Measurements from ENCODE around the gene FHL3.
"Not testable (repeated sequence)": the region's sequence is repeated elsewhere in the genome, so short reads cannot be mapped to it uniquely, and the experiment has no call there.

FHL3 gene

DNA sequence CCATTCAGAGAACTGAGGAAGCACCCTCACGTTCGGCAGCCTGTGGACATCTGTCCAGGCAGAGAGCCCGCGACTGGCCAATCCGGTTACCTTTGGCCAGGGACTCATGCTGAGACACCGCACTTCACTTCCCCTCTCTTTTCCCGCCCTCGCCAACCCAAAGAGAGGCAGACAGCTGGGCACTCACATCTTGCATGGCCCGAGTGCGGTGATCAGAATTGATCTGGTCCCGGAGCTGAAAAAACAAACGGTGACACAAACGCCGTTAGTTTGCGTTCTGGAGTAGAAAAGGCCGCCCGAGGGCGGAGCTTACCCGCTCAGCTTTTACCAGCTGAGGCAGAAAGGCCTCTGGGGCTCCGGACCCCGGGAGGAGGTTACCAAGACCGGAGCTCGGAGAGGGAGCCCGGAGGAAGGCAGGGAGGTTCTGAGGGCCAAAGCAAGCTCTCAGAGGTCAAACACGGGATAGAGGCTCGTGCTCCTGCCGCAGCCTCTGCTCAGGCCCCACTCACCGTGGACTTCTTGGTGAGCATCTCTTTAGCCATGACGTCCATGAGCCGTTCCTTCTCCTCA lies 15.9 kb downstream of the FHL3 start:
- no peak for DNase-seq (ENCODE audit: low read depth)

DNA sequence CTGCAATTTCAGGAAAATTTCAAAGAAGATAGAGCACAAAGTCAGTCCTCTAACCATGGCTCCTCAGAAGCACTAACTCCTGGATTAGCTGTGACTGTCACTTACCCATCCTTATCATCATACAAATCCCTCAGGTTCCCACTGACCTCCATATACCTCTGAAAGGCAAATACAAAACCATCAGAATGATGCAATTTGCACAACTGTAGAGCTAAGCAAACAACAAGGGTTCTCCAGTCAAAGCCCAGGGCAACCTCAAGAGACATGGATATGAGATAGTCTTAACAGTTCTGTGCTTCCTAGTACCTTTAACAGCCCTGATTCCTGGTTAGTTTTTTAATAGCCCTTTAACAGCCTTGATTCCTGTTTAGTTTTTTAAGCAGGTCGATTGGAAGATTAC lies 17.6 kb downstream of the FHL3 start:
- DNase-seq (ENCODE audit: low read depth): no peak

DNA sequence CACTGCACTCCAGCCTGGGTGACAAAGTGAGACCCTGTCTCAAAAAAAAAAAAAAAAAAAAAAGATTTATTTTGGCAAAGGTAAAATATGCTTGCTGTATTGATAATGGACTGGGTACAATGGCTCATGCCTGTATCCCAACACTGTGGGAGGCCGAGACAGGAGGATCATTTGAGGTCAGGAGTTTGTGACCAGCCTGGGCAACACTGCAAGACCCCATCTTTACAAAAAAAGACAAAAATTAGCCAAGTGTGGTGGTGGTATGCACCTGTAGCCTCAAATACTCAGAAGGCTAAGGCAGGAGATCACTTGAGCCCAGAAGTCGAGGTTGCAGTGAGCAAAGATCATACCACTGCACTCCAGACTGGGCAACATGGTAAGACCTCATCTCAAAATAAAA lies 21.8 kb downstream of the FHL3 start:
- no peak for DNase-seq (ENCODE audit: low read depth)

DNA sequence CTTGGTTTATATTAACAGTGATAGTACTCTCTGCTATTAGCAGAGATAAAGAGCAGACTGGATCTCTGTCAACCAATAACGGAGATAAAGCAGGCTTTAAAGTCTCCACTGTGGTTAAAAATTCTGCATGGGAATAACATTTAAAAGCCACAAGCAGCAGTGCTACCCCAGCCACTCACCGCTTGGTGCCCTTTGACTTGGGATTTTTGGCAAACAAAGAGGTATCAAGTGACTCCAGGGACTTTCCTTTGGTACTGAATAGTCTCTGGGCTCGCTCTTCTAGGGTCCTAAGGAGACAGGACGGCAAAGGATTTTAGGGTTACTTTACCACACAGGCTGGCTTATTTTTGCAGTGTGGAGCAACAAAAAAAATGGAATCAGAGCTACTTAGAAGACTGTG lies 26.8 kb downstream of the FHL3 start:
- no peak for DNase-seq (ENCODE audit: low read depth)

DNA sequence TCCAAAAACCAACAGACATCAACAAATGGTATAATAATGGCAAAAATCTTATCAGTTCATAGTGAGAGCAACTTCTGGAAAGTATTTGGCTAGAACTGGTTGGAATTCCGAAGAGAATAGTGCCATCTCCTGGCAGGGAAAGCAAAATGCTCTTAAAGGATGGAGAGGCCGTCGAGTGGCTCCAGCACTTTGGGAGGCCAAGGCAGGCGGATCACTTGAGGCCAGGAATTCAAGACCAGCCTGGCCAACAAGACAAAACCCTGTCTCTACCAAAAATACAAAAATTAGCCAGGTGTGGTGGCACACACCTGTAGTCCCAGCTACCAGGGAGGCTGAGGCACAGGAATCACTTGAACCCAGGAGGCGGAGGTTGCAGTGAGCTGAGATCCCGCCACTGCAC lies 30.2 kb downstream of the FHL3 start:
- DNase-seq (ENCODE audit: low read depth): not testable (repeated sequence)

DNA sequence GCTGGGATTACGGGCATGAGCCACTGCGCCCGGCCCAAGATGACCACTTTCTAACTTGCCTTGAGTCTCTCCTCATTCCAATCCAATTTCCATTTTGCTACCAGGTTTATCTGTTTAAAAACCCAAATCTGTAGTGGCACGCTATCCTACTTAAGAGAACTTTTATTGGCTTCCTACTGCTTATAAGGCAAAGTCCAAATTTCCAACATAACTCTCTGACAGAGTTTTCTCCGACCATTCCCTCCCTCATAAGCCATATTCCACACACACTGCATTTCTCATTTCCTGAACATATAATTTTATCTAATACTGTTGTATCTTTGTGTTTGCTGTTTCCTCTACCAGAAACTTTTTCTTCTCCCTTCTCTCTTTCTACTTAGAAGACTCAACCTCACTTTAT lies 30.7 kb downstream of the FHL3 start:
- DNase-seq (ENCODE audit: low read depth): no peak

DNA sequence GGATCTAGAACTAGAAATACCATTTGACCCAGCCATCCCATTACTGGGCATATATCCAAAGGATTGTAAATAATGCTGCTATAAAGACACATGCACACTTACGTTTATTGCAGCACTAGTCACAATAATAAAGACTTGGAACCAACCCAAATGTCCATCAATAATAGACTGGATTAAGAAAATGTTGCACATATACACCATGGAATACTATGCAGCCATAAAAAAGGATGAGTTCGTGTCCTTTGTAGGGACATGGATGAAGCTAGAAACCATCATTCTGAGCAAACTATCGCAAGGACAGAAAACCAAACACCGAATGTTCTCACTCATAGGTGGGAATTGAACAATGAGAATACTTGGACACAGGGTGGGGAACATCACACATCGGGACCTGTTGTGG lies 31.6 kb downstream of the FHL3 start:
- DNase-seq (ENCODE audit: low read depth): not testable (repeated sequence)

DNA sequence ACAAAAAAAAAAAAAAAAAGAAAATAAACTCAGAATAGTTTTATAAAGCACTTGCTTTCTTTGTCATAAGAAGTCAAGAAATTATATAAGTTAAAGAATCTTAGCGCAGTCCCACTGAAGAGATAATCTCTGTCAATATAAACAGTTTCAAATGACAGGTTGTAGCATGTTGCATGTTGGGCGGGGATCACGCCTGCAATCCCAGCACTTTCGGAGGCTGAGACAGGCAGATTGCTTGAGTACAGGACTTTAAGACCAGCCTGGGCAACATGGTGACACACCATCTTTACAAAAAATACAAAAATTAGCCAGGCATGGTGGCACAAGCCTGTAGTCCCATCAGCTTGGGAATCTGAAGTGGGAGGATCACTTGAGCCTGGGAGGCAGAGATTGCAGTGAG lies 40.0 kb downstream of the FHL3 start:
- DNase-seq (ENCODE audit: low read depth): no peak

DNA sequence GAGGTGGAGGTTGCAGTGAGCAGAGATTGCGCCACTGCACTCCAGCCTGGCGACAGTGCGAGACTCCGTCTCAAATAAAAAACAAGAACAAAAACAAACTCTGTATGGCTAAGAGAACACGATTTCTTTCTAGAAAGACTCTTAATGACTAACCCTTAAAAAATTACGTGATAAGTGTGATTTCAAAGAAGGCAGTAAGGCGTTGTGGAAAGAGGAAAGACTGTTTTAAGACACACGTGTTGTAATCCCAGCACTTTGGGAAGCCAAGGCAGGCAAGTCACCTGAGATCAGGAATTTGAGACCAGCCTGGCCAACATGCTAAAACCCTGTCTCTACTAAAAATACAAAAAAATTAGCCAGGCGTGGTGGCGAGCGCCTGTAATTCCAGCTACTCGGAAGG lies 41.2 kb downstream of the FHL3 start:
- not testable (repeated sequence) for DNase-seq (ENCODE audit: low read depth)

DNA sequence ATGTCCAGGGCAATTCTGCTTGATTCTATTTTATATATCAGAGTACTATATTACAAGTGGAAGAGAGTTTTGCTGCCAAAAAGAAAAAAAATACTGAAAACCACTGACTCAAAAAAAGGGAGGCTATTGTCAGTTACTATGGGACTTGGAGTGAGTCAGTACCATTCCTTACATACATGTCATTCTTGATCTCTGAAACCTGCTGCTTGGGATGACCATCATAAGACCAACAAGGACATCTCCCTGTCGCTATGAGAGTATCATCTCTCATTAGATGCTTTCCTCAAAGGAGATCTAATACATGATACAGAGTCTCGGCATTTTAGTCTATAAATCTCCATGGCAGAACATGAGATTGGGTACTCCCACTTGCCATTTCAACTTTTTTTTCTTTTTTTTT lies 46.6 kb downstream of the FHL3 start:
- DNase-seq (ENCODE audit: low read depth): no peak

DNA sequence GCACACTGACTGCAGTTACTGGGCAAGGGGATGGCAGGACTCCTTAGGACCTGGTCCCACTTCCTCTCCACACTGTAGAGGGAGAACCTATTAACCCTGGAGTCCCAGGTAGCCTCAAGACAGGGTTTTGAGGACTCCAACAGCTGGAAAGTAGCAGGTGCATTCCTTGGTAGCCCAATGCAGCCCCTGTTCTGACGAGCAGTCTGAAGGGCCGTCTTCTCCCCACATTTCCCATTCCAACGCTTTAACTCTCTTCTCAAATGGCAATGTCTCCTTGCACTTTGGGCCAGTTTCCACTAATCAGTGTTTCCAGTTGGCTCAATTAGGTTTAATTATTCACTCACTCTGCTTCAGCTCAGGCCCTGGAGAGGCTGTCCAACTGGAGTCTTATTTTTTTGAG lies 49.6 kb downstream of the FHL3 start:
- DNase-seq (ENCODE audit: low read depth): no peak

DNA sequence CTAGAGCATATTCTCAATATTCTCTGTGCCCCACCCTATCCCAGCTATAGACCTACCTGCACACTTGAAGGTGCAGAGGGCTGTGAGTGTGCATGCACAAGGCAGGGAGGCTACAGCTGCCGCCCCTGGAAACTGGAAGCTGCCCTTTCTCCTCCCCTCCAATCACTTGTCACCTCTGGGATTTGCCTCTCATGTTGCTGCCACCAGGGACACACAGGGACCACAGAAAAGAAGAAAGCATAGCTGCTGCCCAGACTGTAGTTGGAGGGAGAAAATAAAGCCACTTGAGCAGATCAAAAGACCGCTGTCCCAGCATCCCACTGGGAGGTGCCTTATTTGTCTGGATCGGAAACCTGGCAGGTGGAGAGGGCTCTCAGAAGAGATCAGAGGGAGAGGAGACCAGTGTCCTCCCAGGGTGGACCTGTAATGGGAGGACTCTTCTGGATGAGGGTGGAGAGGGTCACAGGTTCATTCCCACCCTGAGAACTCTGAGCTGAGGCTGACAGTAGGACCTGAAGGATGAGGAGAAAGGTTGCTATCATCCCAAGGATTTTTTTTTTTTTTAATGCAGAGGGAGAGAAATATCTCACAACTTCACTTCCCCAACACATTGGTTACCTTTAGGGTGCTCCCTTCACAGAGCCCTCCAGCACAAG lies 50.9 kb downstream of the FHL3 start:
- no peak for DNase-seq (ENCODE audit: low read depth)

DNA sequence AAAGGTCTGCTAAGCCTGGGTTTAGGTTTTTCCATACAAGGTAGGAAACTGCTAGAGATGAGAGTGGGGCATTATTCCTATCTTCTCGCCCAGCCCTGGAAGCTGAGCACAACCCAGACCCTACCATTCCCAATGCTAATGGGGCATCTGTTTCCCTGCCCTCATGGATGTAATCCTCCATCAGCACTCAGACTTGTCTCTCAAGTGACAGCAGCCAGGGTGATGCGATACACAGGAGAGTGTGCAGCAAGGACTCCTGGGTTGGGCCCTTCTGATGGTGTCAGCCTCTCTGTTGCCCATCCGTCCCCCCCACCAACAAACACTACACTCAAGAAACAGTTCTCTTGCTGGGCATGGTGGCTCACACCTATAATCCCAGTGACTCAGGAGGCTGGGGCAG lies 52.6 kb downstream of the FHL3 start:
- DNase-seq (ENCODE audit: low read depth): no peak

DNA sequence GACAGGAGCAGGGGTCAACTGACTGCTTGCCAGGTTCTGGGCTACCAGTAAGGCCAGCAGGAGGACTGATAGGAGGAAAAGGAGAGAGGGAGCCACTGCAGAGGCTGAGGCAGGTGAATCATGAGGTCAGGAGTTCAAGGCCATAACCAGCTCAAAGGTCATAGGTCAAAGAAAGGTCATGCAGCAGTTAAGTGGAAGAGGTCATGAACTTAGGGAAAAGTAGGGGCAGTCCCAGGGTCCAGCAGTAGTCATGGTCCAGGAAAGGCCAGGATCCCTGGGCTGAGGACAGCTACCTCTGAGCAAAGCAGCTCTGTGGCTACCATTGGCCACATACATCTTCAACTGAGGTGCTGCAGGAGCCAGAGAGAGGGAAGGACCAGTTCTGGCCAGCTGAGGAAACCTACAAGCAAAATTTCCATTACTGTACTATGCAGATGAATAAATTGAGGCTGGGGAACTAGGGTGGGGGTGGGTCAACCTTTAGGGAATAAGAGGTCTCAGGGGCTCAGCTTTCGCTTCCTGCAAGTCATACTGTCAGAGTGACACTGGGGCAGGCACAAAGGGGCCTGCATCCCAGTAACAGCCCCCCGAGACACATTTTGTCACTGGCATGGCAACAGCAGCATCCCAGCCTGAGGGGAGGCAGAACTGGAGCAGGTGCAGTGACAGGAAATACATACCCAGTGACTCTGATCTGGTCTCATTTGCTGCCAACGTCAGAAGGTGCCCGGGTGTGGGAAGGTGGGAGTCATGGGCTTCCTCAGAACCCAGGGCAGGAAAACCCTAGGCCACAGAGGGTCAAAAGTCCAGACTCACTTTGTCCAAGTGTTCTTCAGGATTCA lies 53.3 kb downstream of the FHL3 start:
- no peak for DNase-seq (ENCODE audit: low read depth)

DNA sequence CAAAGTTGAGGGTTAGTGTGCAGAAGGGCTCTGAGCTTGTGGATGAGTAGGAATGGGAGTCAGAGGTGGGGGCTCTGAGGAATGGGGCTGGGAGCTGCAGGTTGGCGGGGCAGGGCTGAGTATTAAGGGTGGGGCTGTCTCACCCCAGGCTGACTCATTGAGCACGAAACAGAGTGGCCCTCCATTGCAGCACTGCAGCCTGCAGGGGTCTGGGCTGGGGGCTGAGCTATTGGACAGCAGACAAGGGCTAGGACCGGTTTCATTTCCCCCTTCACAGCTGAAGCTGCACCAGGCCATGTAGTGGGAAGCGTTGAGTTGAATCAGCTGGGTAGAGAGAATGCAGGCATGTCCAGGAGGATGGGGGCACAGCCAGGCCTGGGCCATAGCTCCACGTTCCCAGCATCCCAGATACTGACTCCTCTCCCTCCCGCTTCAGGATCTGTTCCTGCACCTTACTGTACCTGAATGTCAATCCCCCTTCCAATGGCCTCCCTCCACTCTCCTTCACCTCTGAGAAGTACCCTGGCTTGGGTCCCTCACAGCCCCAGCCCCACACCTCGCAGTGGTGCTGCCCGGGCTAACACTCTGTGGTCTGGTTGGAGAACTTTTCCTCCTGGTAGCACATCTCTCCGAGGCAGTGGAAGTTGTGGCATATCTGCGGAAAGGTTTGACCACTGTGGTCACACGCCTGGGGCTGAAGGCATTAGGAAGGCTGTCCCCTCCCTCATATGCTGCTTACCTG lies 54.1 kb downstream of the FHL3 start:
- DNase-seq (ENCODE audit: low read depth): no peak

DNA sequence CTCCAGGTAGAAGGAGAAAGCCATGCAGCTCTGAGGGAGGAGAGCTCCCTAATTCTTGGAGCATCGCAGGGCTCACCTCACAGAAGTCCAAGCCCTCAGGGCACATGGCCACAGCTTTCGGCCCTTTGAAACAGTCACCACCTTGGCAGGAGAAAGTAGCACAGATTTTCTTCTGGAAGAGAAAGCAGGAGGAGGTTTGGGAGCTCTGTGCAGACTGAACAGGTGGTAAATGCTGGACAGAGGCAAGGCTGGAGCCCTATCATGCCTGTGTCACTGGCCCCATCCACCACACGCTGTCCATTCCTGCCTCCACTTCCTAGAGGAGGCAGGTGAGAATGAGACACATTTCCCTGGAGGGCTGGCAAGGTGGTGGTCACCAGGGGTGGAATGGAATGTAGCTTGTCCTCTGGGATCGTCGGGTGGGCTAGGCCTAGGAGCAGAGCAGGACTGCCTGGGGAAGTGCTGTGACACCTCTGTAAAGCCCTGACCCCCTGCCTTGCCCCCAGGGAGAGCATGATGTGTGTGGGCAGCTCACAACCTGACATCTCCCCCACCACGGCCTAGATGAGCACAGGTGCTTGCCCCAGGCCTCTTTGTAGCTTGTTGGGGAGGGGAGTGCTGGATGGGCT lies 55.7 kb downstream of the FHL3 start:
- no peak for DNase-seq (ENCODE audit: low read depth)

DNA sequence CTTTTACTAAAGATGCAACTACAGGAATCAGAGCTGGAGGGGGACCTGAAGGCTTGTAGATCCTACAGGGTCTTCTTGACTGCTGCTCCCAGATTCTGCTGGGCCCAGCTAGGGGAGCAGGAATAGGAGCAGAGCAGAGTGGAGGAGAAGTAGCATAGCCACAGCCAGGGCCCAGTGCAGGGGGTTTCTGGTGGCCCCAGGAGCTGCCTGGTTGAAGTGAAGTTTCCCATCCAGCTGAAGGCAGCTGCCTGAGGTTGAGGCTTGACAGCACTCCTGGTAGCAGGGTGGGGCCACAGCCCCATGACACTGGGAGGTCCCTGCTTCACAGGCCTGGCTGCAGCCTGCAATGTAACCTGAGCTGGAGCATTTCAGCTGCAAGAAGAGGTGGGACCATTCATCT lies 56.5 kb downstream of the FHL3 start:
- no peak for DNase-seq (ENCODE audit: low read depth)

DNA sequence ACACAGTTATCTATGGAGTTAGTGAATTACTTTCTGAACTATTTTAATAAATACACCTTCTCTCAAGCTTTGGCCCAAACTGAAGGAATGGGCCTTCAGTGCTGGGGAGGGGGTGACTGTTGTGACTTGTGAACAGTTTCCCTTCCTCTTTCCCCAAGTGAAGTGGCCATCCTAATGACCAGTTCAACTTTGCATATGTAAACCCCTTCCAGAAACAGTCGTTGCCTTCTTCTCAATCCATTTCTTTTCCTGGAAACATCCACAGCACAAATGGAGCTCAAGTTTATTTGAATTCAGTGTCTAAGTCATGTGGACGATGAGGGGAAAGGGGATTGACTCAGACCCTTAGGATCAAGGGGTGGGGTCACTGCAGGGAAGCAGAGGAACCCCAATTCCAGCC lies 57.1 kb downstream of the FHL3 start:
- no peak for DNase-seq (ENCODE audit: low read depth)

DNA sequence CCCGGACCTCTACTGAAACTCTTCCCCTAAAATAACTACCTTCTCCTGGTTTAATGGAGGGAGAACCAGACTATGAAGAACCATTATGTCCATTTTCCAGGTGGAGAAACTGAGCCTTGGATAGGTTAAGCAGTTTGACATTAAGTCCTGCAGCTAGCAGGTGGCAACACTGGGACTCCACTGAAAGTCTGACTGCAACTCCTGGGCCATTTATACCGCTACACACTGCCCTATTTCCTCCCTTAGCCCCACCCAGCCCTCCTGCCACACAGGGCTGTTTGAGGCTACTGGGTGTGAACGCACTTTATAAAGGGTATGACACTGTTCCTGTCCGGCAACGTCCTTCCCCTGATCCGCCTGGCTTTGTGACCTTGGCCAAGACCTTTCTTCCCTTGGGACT lies 58.0 kb downstream of the FHL3 start:
- no peak for DNase-seq (ENCODE audit: low read depth)

Measured in T follicular helper cell (primary cell).